Subcutaneous adipose tissue (tissue), 4 donors: ENCODE data around the gene MED17. TPM values are rescaled to one million over a fixed set of nuclear protein-coding genes. Genes with fewer than 3 reads are reported as not detected.

Source experiments
- total RNA-seq, 4 donors: library from RNA; depleted of rRNA; stranded (reverse); fragments of >200 nt; gene quantifications; one replicate each; pipeline ENCODE4 v1.1.0, GENCODE V29; 2016
- TF ChIP-seq, protein P1 (sequence below): fragments of 450-650 bp; IDR thresholded peaks from one replicate; pipeline ENCODE4 v1.5.1; 2016; ENCODE audit warnings: low read depth, mild to moderate bottlenecking, control low read depth, antibody characterized with exemption, moderate library complexity

MED17 gene
- total RNA-seq, 4 donors from 2014 or later: 20.4 to 28.9 (median 23.4) TPM

DNA sequence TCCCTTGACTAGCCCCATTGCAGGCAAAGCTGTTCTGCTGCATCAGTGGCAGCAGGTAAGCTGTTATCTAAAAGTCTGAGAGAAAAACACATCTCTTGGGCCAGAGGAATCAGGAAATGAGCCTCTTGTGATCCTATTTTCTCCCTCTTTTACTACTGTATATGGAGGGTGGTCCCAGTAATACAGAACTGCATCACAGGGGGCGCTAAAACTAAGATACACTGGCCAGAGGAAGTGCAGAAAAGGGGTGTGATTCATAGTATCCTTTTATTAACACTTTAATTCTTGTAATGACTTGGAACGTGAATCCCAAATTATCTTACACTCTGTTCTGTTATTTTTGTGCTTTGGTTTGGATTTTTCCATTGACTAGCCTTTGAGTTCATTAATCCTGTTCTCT lies 8.8 kb upstream of the MED17 start:
- TF ChIP-seq, protein P1, sequence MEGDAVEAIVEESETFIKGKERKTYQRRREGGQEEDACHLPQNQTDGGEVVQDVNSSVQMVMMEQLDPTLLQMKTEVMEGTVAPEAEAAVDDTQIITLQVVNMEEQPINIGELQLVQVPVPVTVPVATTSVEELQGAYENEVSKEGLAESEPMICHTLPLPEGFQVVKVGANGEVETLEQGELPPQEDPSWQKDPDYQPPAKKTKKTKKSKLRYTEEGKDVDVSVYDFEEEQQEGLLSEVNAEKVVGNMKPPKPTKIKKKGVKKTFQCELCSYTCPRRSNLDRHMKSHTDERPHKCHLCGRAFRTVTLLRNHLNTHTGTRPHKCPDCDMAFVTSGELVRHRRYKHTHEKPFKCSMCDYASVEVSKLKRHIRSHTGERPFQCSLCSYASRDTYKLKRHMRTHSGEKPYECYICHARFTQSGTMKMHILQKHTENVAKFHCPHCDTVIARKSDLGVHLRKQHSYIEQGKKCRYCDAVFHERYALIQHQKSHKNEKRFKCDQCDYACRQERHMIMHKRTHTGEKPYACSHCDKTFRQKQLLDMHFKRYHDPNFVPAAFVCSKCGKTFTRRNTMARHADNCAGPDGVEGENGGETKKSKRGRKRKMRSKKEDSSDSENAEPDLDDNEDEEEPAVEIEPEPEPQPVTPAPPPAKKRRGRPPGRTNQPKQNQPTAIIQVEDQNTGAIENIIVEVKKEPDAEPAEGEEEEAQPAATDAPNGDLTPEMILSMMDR: no peak

DNA sequence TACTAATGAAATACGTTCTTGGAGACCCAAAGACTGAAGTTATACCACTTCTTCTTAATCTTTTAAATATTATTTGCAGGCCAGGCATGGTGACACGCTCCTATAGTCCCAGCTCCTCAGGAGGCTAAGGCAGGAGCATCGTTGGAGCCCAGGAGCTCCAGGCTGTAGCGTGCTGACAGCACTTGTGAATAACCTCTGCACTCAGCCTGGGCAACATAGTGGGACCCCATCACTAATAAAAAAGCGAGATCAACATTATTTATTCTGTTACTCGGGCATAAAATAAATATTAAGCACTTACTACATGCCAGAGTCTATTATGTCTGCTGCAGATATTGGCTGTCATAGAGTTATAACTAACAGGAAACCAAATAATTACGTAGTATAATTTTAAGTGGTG lies 720 bp upstream of the MED17 start:
- TF ChIP-seq, protein P1: no peak

DNA sequence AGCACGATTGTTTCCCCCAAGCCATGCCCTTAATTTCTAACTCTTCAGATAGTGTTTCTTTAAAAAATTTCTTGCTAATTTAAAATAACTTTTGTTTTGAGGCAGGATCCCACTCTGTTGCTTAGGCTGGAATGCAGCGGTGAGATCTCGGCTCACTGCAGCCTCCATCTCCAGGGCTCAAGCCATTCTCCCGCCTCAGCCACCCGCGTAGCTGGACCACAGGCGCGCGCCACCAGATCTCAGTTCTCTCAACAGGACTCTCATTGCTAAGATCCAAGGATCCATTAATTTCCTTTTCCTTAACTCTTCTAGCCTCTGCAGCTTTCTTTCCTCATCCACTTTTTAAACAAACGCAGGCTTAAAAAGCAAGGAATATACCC lies 327 bp upstream of the MED17 start:
- TF ChIP-seq, protein P1: no peak

DNA sequence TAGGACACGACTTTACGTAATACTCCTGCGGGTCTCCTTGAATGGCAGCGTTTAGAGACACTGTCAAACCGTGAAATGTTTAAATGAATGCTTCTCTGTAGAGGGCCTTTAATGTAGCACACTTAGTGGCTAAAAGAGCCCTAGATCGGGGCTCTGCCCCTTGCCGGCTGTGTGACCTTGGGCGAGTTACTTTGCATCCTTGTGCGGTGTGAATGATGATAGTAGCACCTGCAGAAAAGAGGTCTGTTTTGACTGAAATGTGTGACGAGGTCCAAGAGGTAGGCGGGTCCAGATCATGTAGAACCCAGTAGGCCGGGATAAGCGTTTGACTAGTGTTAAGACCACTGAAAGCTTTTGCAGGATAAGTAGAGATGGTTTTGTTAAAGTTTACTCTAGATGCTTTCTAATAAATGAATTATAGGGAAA lies 866 bp downstream of the MED17 start:
- TF ChIP-seq, protein P1: no peak

DNA sequence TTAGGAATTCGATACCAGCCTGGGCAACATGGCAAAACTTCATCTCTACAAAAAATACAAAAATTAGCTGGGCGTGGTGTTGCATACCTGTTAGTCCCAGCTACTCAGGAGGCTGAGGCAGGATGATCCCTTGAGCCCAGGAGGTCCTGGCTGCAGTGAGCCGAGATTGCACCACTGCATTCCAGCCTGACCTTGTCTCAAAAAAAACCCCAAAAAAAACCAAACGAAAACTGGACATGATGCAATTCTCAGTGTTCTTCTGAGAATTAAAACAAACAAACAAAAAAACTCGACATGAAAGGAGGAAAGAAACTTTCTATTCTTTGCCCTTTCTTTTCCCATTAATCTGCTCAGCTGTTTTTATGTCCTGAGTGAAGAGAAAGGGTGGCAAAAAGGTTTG lies 7.4 kb downstream of the MED17 start:
- TF ChIP-seq, protein P1: no peak

DNA sequence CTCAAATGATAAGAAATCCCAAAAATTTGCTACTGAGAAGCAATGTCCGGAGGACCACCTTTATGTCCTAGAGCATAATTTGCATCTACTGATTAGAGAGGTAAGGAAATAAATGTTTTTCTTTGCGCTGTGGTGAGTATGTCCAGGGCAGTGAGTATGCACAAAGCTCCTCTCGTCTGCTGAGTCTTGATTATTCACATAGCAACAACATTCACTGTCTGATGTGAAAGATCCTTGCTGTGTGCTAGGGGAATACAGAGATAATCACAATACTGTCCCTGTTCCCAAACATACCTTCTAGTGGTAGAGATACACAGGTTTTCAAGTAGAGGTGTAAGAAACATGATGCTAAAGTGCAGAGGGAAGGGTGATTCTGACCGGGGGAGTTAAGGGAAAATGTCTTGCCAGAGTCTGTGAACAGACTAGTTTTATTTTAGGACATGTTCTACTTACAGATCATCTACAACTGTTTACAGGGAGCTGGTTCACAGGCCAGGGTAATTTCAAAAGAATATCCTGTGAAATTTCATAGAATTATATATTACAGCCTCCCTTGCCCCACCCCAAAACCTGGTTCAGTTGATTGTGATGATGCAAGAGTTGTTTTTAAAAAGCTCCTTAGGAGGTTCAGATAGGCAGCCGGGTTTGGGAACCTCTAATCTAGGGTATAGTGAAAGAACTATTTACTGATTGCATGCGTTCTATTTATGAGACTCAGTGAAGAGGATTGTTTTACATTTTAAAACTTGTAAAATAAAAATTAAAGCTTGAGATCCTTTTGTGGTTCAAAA lies 12.6 kb downstream of the MED17 start:
- TF ChIP-seq, protein P1: no peak

DNA sequence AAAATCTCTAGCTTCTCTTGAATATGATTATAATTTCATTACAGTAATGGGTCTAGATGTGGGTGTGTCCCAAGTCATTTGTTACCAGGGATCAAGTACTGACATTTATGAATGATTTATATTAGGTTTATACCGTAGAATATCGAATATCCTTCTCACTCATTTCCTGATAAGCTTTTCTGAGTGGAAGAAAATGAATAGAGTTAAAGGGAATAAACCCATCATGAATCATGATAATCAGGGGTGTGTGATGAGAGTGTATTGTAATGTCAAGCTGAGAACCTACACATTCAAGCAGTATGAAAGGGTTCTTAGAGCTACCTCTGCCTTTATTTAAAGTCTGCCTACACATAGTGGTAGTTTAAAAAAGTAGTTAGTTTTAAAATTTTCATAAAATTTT lies 17.3 kb downstream of the MED17 start:
- TF ChIP-seq, protein P1: no peak
